22Rv1 (cell line): Measurements from ENCODE around the gene DHRS4.
"Not testable (repeated sequence)": the region's sequence is repeated elsewhere in the genome, so short reads cannot be mapped to it uniquely, and the experiment has no call there.

Source experiments
- CTCF ChIP-seq: fragments of 450-650 bp; IDR thresholded peaks from 2 replicates; pipeline ENCODE4 v1.5.1; 2017; ENCODE audit warnings: mild to moderate bottlenecking
- ZFX ChIP-seq: fragments of 450-650 bp; IDR thresholded peaks from 2 replicates; pipeline ENCODE4 v1.6.1; 2017; ENCODE audit warnings: antibody characterized with exemption, borderline replicate concordance

- TF ChIP-seq CTCF, ZFX: not testable (repeated sequence)
These were observed 16.7 kb downstream of the DHRS4 start for GRCh38 chr14:23970283-23970659.
